NCI-H146 (cell line): ENCODE results near the gene NANS.
"Not testable (repeated sequence)": the region's sequence is repeated elsewhere in the genome, so short reads cannot be mapped to it uniquely, and the experiment has no call there.

Experiments used
- DNase-seq: peaks from one replicate; lab custom pipeline; 2025; lab: John Stamatoyannopoulos, UW

The NANS gene

GRCh38 chr9:98039607-98040017 is 16.9 kb upstream of the NANS start:
- DNase-seq = no peak

- DNase-seq = peak; percentile 37
Measured at GRCh38 chr9:98040212-98040611, 16.3 kb upstream of the NANS start.

GRCh38 chr9:98043915-98044314 is 12.6 kb upstream of the NANS start:
- no peak for DNase-seq

GRCh38 chr9:98045234-98046179 is 11.0 kb upstream of the NANS start:
- no peak for DNase-seq

GRCh38 chr9:98046180-98046543 is 10.4 kb upstream of the NANS start:
- DNase-seq = no peak

GRCh38 chr9:98047002-98047401 is 9.5 kb upstream of the NANS start:
- no peak for DNase-seq

GRCh38 chr9:98049288-98050072 is 7.1 kb upstream of the NANS start:
- DNase-seq = no peak

- DNase-seq = no peak
Measured at GRCh38 chr9:98050351-98050750, 6.2 kb upstream of the NANS start.

- DNase-seq = no peak
Measured at GRCh38 chr9:98054376-98054951, 2.1 kb upstream of the NANS start.

GRCh38 chr9:98057138-98057799 is 737 bp downstream of the NANS start:
- DNase-seq = no peak

- DNase-seq = no peak
Measured at GRCh38 chr9:98062161-98062560, 5.6 kb downstream of the NANS start.

- DNase-seq = no peak
Measured at GRCh38 chr9:98064623-98065392, 8.3 kb downstream of the NANS start.

- no peak for DNase-seq
Measured at GRCh38 chr9:98066235-98066634, 9.7 kb downstream of the NANS start.

GRCh38 chr9:98067184-98067583 is 10.7 kb downstream of the NANS start:
- DNase-seq = no peak

- DNase-seq = no peak
Measured at GRCh38 chr9:98069551-98069950, 13.0 kb downstream of the NANS start.

GRCh38 chr9:98070704-98071103 is 14.2 kb downstream of the NANS start:
- no peak for DNase-seq

- no peak for DNase-seq
Measured at GRCh38 chr9:98071737-98072136, 15.2 kb downstream of the NANS start.

- peak; percentile 10 for DNase-seq
Measured at GRCh38 chr9:98074115-98074990, 17.8 kb downstream of the NANS start.

GRCh38 chr9:98075332-98075805 is 18.8 kb downstream of the NANS start:
- no peak for DNase-seq

- not testable (repeated sequence) for DNase-seq
Measured at GRCh38 chr9:98076514-98076890, 20.0 kb downstream of the NANS start.
